Measurements from ENCODE around the gene BCAS3. TPM values are rescaled to one million over a fixed set of nuclear protein-coding genes. Genes with fewer than 3 reads are reported as not detected.
"Not testable (repeated sequence)": the region's sequence is repeated elsewhere in the genome, so short reads cannot be mapped to it uniquely, and the experiment has no call there.

Gene BCAS3
- total RNA-seq, 2 experiments from 2014 or later = 5.1 to 6.9 TPM

DNA sequence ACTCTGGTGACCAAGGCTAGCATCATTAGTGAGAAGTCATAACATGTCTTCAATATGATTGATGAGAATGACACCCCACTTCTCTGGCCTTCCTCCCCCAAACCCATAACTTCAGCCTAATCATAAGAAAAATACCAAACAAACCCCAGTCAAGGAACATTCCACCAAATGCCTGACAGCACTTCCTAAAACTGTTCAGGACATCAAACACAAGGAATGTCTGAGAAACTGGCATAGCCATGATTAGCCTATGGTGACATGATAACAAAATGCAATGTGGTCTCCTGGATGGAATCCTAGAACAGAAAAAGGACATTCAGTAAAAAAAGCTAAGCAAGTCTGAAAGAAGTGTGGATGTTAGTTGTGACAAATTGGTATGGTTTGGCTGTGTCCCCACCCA is 749.9 kb downstream of the BCAS3 start:
- intact Hi-C loops (cut with micrococcal nuclease) = no loop called here
- no peak for ATAC-seq
- ChIA-PET POLR2A (no interaction called here), CTCF (interaction anchor here (0.6 to 1.5 kb wide), 5 partner anchors 10 to 191 kb away, joined by 3 to 6 read pairs (median 4); no protein-coding TSS in a partner anchor)
- TF ChIP-seq, protein P1, sequence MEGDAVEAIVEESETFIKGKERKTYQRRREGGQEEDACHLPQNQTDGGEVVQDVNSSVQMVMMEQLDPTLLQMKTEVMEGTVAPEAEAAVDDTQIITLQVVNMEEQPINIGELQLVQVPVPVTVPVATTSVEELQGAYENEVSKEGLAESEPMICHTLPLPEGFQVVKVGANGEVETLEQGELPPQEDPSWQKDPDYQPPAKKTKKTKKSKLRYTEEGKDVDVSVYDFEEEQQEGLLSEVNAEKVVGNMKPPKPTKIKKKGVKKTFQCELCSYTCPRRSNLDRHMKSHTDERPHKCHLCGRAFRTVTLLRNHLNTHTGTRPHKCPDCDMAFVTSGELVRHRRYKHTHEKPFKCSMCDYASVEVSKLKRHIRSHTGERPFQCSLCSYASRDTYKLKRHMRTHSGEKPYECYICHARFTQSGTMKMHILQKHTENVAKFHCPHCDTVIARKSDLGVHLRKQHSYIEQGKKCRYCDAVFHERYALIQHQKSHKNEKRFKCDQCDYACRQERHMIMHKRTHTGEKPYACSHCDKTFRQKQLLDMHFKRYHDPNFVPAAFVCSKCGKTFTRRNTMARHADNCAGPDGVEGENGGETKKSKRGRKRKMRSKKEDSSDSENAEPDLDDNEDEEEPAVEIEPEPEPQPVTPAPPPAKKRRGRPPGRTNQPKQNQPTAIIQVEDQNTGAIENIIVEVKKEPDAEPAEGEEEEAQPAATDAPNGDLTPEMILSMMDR (IDR thresholded peaks at IDR 0.05) = no peak
- H3K36me3 Mint-ChIP-seq (ENCODE audit: low read depth) = no peaks in the 10 kb centered on the region
- no peak overlapping the region for H3K4me3 Mint-ChIP-seq
- H3K27ac Mint-ChIP-seq = no peak overlapping the region
- DNase-seq = no peak
- H3K9me3 Mint-ChIP-seq = no peaks in the 10 kb centered on the region
- H3K27me3 Mint-ChIP-seq = peaks cover 13% of the 10 kb centered on the region
- no peaks in the 10 kb centered on the region for H3K4me1 Mint-ChIP-seq (ENCODE audit: low read depth)

- Mint-ChIP-seq H3K9me3 (no peaks in the 10 kb centered on the region), H3K4me1 (ENCODE audit: low read depth) (no peaks in the 10 kb centered on the region), H3K36me3 (ENCODE audit: low read depth) (no peaks in the 10 kb centered on the region), H3K27ac (no peak overlapping the region), H3K4me3 (no peak overlapping the region), H3K27me3 (peaks cover 11% of the 10 kb centered on the region)
- ATAC-seq (no peak), DNase-seq (no peak)
- POLR2A ChIA-PET = no interaction called here
- TF ChIP-seq, protein P1 (IDR thresholded peaks at IDR 0.05) = no peak
- CTCF ChIA-PET = interaction anchor here (1.1 to 1.4 kb wide), 2 partner anchors 17 to 122 kb away, joined by 3 to 4 read pairs; no protein-coding TSS in a partner anchor
- intact Hi-C loops (cut with micrococcal nuclease) = no loop called here
These were observed 751.6 kb downstream of the BCAS3 start for GRCh38 chr17:61429274-61429673.

DNA sequence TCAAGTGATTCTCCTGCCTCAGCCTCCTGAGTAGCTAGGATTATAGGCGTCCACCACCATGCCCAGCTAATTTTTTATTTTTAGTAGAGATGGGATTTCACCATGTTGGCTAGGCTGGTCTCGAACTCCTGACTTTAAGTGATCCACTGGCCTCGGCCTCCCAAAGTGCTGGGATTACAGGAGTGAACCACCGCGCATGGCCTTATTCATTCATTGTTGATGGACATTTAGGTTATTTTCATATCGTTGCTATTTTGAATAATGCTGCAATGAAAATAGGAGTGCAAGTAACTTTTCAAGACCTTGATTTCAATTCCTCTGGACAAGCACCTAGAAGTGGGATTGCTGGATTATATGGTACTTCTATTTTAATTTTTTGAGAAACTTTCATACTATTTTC is 752.2 kb downstream of the BCAS3 start:
- H3K4me1 Mint-ChIP-seq (ENCODE audit: low read depth); intact Hi-C loops (cut with micrococcal nuclease); H3K4me3 Mint-ChIP-seq; H3K9me3 Mint-ChIP-seq; H3K27ac Mint-ChIP-seq; H3K36me3 Mint-ChIP-seq (ENCODE audit: low read depth); DNase-seq; POLR2A ChIA-PET; ATAC-seq: not testable (repeated sequence)
- CTCF ChIA-PET = interaction anchor here (1.4 kb wide), 1 partner anchor 17 kb away, joined by 4 read pairs; no protein-coding TSS in a partner anchor
- H3K27me3 Mint-ChIP-seq = peaks cover 15% of the 10 kb centered on the region

GRCh38 chr17:61431594-61432311 is 754.1 kb downstream of the BCAS3 start:
- ATAC-seq = no peak
- H3K9me3 Mint-ChIP-seq = no peaks in the 10 kb centered on the region
- no peaks in the 10 kb centered on the region for H3K4me1 Mint-ChIP-seq (ENCODE audit: low read depth)
- ChIA-PET POLR2A (no interaction called here), CTCF (no interaction called here)
- TF ChIP-seq, protein P1 (IDR thresholded peaks at IDR 0.05) = no peak
- H3K27ac Mint-ChIP-seq = no peak overlapping the region
- H3K36me3 Mint-ChIP-seq (ENCODE audit: low read depth) = no peaks in the 10 kb centered on the region
- intact Hi-C loops (cut with micrococcal nuclease) = no loop called here
- DNase-seq = no peak
- H3K4me3 Mint-ChIP-seq = no peak overlapping the region
- peaks cover 16% of the 10 kb centered on the region for H3K27me3 Mint-ChIP-seq

- intact Hi-C loops (cut with micrococcal nuclease) = no loop called here
- Mint-ChIP-seq H3K4me3 (no peak overlapping the region), H3K27ac (no peak overlapping the region), H3K27me3 (peaks cover 37% of the 10 kb centered on the region), H3K9me3 (peaks cover 12% of the 10 kb centered on the region), H3K4me1 (ENCODE audit: low read depth) (no peaks in the 10 kb centered on the region), H3K36me3 (ENCODE audit: low read depth) (no peaks in the 10 kb centered on the region)
- ATAC-seq (no peak), DNase-seq (no peak)
- ChIA-PET CTCF (interaction anchor here (2.7 kb wide), 1 partner anchor 19 kb away, joined by 7 read pairs; no protein-coding TSS in a partner anchor), POLR2A (no interaction called here)
- TF ChIP-seq, protein P1 (IDR thresholded peaks at IDR 0.05) = no peak
These were observed 758.6 kb downstream of the BCAS3 start for GRCh38 chr17:61436273-61436672.

Data from activated CD8-positive, alpha-beta T cell treated with anti-CD3 and anti-CD28 coated beads for 36 hours (primary cell).